WI38 (cell line): ENCODE data around the gene CCDC191.

Experiments
- H3K4me3 ChIP-seq: 2 replicates; pipeline ENCODE4 v1.5.1; 2011; ENCODE audit warnings: low read depth, mild to moderate bottlenecking, control low read depth, low read length
- TF ChIP-seq, protein P1 (sequence below): IDR thresholded peaks from 2 replicates; pipeline ENCODE4 v1.5.1; 2012; ENCODE audit warnings: low read depth, mild to moderate bottlenecking, control low read depth, low read length

Gene CCDC191

DNA sequence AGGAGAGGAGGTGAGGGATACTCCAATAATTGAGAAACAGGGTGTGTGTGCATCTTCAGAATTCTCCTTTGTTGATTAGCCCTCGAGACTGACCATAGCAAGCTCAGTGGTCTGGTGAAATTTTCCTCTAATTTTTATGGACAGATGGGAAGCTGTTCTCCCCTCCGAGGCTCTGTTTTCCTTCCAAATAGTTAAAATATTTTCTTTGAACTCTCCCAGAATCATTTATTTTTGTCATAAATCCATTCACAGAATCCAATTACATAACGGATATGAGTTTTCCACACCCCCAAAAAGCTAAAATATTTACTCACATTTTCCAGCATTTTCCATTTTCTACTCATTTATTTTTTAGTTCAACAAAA is 36.7 kb upstream of the CCDC191 start:
- H3K4me3 ChIP-seq, result no peak overlapping the region

GRCh38 chr3:114092151-114093015 is 36.1 kb upstream of the CCDC191 start:
- TF ChIP-seq, protein P1, sequence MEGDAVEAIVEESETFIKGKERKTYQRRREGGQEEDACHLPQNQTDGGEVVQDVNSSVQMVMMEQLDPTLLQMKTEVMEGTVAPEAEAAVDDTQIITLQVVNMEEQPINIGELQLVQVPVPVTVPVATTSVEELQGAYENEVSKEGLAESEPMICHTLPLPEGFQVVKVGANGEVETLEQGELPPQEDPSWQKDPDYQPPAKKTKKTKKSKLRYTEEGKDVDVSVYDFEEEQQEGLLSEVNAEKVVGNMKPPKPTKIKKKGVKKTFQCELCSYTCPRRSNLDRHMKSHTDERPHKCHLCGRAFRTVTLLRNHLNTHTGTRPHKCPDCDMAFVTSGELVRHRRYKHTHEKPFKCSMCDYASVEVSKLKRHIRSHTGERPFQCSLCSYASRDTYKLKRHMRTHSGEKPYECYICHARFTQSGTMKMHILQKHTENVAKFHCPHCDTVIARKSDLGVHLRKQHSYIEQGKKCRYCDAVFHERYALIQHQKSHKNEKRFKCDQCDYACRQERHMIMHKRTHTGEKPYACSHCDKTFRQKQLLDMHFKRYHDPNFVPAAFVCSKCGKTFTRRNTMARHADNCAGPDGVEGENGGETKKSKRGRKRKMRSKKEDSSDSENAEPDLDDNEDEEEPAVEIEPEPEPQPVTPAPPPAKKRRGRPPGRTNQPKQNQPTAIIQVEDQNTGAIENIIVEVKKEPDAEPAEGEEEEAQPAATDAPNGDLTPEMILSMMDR, result no peak
- no peak overlapping the region for H3K4me3 ChIP-seq

More for the DNA sequence above, 36.7 kb upstream of the CCDC191 start:
- TF ChIP-seq, protein P1, result no peak

DNA sequence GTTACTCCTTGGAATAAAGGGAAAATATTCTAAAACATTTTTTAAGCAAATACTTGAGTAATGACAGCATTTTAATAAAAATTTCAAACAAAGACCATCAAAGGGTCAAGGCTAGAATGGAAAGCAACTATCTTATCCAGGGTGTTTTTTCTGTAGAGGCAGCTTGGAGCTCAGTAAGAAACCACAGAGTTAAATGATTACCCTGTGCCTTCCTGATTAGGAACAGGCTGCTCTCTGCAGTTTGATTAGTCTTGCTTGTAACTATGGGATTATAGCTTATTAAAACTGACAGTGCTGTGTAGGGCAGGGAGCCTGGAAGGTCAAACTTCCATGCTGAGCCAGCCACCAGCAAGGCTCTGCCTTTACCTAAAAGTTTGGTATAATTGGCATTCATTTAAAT is 33.3 kb upstream of the CCDC191 start:
- TF ChIP-seq, protein P1, result no peak
- no peak overlapping the region for H3K4me3 ChIP-seq

DNA sequence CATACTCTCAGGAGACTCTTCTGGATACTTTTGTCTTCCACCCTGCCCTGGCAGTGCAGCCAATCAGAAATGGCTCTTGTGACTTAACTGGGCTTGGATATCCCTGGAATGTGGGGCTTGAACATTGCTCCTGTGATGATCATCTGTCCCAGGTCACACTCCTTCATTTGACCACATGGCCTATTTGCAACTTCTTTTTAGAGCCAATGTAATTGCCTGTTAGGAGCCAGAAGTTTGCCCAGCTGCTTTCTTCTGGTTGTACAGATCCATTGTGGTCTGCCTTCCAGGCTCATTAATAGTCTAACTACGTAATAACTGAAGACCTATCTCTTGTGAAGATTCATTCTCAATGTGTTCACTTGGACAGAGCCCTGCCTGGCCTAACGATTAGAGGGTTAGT is 30.0 kb upstream of the CCDC191 start:
- no peak overlapping the region for H3K4me3 ChIP-seq
- TF ChIP-seq, protein P1, result no peak

DNA sequence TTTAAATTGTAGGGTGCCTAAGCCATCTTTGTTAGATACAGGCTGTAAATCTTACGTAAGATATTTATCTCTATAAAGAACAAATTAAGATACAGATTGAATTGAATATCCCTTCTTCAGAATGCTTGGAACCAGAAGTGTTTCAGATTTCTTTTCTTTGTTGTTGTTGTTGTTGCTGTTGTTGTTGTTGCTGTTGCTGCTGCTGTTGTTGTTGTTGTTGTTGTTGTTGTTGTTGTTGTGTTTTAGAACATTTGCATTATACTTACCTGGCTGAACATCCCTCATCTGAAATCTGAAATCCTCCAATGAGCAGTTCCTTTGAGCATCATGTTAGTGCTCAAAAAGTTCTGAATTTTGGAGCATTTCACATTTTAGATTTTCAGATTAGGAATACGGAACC is 26.8 kb upstream of the CCDC191 start:
- TF ChIP-seq, protein P1, result no peak

DNA sequence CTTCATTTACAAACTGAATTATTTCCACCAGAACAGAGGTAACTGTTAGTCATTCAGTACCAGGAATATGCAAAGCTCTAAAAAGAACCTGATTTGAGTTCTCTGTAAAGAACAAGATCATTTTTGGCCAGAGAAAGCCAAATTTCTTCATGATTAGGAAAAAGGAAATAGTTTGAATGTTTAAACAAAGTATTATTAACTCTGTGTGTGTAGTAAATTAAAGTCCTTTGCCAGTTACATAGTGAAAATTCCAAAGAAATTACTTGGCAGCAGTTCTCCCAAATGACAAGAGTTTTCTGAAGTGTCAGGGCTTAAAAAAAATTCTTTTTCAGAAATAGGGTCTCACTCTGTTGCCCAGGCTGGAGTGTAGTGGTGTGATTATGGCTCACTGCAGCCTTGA is 24.7 kb upstream of the CCDC191 start:
- TF ChIP-seq, protein P1, result no peak
- H3K4me3 ChIP-seq, result no peak overlapping the region

More for the DNA sequence above, 26.8 kb upstream of the CCDC191 start:
- H3K4me3 ChIP-seq, result no peak overlapping the region

DNA sequence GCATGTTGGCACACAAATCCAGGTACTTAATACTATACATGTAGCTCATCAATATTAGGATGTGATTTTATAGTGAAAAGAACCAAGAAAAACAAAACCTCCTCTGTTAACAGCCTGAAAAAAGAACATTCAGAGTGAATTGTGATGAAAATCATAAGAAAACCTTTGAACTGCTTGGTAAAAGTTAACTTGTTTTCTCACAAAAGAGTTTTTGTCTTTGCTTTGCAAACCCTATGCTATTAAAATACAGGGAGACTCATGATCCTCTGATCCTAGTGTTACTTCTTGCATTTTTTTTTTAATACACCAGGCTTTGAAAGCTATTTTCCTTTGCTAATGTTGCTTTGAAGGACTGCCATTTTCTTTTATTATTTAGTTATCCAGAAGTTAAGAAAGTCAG is 23.9 kb upstream of the CCDC191 start:
- TF ChIP-seq, protein P1, result no peak
- peak overlapping the region; percentile 43 for H3K4me3 ChIP-seq
